Osteoblast (primary cell): ENCODE results near the gene F9. TPM values are rescaled to one million over a fixed set of nuclear protein-coding genes. Genes with fewer than 3 reads are reported as not detected.

Experiments used
- DNase-seq: peaks from one replicate; pipeline ENCODE4 v3.0.0; 2011; ENCODE audit warnings: low spot score, mixed read lengths; ENCODE audit not compliant: insufficient read length; ENCODE audit errors: missing footprints
- H2AFZ ChIP-seq: 2 replicates; pipeline ENCODE4 v1.6.0; 2011; ENCODE audit warnings: mild to moderate bottlenecking, low read length
- H3K27ac ChIP-seq: 2 replicates; pipeline ENCODE4 v1.5.1; 2011; ENCODE audit warnings: mild to moderate bottlenecking, low read depth, low read length, moderate library complexity
- H3K27me3 ChIP-seq: 2 replicates; pipeline ENCODE4 v1.6.0; 2012; ENCODE audit warnings: mild to moderate bottlenecking, control low read depth, inconsistent platforms, low read length, moderate library complexity; ENCODE audit not compliant: insufficient read depth
- H3K36me3 ChIP-seq: 2 replicates; pipeline ENCODE4 v1.5.1; 2011; ENCODE audit warnings: mild to moderate bottlenecking, low read length, control low read depth, moderate library complexity; ENCODE audit not compliant: insufficient read depth
- H3K4me1 ChIP-seq: 2 replicates; pipeline ENCODE4 v1.5.1; 2011; ENCODE audit warnings: mild to moderate bottlenecking, low read length, control low read depth, moderate library complexity; ENCODE audit not compliant: insufficient read depth
- H3K4me2 ChIP-seq: 2 replicates; pipeline ENCODE4 v1.6.0; 2011; ENCODE audit warnings: mild to moderate bottlenecking, low read length; ENCODE audit not compliant: insufficient read depth
- H3K4me3 ChIP-seq: fragments of 200-600 bp; sonication (generic); 3 replicates; pipeline ENCODE4 v1.5.1; 2012; ENCODE audit warnings: mild to moderate bottlenecking, low read length, inconsistent platforms; ENCODE audit not compliant: insufficient read depth
- H3K79me2 ChIP-seq: 2 replicates; pipeline ENCODE4 v1.6.0; 2012; ENCODE audit warnings: mild to moderate bottlenecking, low read length, control low read depth, inconsistent platforms; ENCODE audit not compliant: insufficient read depth
- H3K9me3 ChIP-seq: 2 replicates; pipeline ENCODE4 v1.5.1; 2011; ENCODE audit warnings: low read depth, low read length, control low read depth
- H4K20me1 ChIP-seq: 2 replicates; pipeline ENCODE4 v1.6.0; 2012; ENCODE audit warnings: mild to moderate bottlenecking, low read length, control low read depth; ENCODE audit not compliant: insufficient read depth
- total RNA-seq: library from RNA; depleted of rRNA; stranded (reverse); fragments of >200 nt; gene quantifications from 2 replicates; pipeline ENCODE4 v1.2.3, GENCODE V29; 2012
- TF ChIP-seq, protein P1 (sequence below): IDR thresholded peaks from 2 replicates; pipeline ENCODE4 v1.5.1; 2011; ENCODE audit warnings: mild to moderate bottlenecking, low read depth, low read length, moderate library complexity; ENCODE audit errors: extremely low read depth

Gene F9
- total RNA-seq, 1 donor, result not detected

DNA sequence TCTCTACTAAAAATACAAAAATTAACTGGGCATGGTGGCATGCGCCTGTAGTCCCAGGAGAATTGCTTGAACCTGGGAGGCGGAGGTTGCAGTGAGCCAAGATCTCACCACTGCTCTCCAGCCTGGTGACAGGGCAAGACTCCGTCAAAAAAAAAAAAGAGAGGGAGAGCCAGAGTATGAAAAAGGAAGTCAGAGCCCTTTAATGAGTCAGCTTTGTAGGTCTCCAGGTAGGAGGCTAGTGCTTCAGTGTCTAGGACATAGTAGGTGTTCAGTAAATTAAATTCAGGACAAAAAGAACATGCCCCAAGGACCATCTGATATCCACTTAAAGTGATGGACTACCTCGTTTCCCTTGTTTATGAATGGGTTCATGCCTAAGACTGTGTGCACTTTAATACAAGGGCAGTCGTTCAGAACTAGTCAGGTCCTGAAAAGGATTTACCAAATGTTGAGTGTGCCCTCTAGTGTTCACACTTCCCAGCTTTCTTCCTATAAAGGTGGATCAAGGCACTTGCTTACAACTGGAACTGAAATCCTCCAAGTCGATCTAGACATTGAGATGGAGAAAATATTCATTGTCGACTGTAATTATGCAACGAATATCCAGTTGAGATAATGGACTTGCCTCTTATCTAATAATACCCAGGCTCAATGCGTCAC, 29.0 kb downstream of the F9 start:
- TF ChIP-seq, protein P1, sequence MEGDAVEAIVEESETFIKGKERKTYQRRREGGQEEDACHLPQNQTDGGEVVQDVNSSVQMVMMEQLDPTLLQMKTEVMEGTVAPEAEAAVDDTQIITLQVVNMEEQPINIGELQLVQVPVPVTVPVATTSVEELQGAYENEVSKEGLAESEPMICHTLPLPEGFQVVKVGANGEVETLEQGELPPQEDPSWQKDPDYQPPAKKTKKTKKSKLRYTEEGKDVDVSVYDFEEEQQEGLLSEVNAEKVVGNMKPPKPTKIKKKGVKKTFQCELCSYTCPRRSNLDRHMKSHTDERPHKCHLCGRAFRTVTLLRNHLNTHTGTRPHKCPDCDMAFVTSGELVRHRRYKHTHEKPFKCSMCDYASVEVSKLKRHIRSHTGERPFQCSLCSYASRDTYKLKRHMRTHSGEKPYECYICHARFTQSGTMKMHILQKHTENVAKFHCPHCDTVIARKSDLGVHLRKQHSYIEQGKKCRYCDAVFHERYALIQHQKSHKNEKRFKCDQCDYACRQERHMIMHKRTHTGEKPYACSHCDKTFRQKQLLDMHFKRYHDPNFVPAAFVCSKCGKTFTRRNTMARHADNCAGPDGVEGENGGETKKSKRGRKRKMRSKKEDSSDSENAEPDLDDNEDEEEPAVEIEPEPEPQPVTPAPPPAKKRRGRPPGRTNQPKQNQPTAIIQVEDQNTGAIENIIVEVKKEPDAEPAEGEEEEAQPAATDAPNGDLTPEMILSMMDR, result peak; percentile 37
- Histone ChIP-seq H3K27ac (no peak overlapping the region), H3K4me3 (no peak overlapping the region), H3K79me2 (no peaks in the 10 kb centered on the region), H4K20me1 (no peaks in the 10 kb centered on the region), H3K36me3 (no peaks in the 10 kb centered on the region), H3K4me1 (no peaks in the 10 kb centered on the region), H2AFZ (no peak overlapping the region), H3K27me3 (no peaks in the 10 kb centered on the region), H3K9me3 (no peaks in the 10 kb centered on the region), H3K4me2 (no peak overlapping the region)
- DNase-seq, result no peak

DNA sequence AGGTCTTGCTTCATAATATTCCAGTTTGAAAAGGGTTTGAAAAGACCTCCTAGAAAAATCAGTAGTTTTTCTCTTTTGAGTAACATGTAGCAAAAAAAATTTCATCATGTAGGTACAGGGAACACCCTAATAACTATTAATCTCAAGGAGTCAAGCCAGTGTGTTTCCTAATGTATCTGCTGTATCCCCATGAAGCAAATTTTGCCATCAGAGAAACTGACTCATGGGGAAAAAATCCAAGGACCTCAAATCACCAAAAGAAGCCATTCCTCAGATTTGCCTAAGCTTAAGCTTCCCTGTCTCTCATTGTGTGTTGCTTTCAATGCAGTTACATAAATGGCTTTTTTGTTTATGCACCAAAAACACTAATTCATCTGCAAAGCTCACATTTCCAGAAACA, 29.7 kb downstream of the F9 start:
- Histone ChIP-seq H3K27ac (no peak overlapping the region), H3K9me3 (no peaks in the 10 kb centered on the region), H3K4me3 (no peak overlapping the region), H3K4me1 (no peaks in the 10 kb centered on the region), H3K36me3 (no peaks in the 10 kb centered on the region), H3K79me2 (no peaks in the 10 kb centered on the region), H3K27me3 (no peaks in the 10 kb centered on the region), H4K20me1 (no peaks in the 10 kb centered on the region), H2AFZ (no peak overlapping the region), H3K4me2 (no peak overlapping the region)
- TF ChIP-seq, protein P1, result no peak
- no peak for DNase-seq

DNA sequence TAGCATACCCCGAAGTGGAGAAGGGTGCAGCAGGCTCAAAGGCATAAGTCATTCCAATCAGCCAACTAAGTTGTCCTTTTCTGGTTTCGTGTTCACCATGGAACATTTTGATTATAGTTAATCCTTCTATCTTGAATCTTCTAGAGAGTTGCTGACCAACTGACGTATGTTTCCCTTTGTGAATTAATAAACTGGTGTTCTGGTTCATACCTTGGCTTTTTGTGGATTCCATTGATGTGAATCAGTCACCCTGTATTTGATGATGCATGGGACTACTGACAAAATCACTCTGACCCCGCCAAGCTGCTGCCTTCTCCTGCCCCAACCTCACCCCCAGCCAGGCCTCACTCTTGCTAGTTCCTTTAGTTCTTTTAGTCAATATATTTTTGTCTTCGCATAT, 32.7 kb downstream of the F9 start:
- Histone ChIP-seq H3K36me3 (no peaks in the 10 kb centered on the region), H3K9me3 (no peaks in the 10 kb centered on the region), H3K27me3 (no peaks in the 10 kb centered on the region), H4K20me1 (no peaks in the 10 kb centered on the region), H3K4me3 (no peak overlapping the region), H3K27ac (no peak overlapping the region), H3K4me1 (no peaks in the 10 kb centered on the region), H2AFZ (no peak overlapping the region), H3K79me2 (no peaks in the 10 kb centered on the region), H3K4me2 (no peak overlapping the region)
- no peak for DNase-seq
- TF ChIP-seq, protein P1, result no peak

DNA sequence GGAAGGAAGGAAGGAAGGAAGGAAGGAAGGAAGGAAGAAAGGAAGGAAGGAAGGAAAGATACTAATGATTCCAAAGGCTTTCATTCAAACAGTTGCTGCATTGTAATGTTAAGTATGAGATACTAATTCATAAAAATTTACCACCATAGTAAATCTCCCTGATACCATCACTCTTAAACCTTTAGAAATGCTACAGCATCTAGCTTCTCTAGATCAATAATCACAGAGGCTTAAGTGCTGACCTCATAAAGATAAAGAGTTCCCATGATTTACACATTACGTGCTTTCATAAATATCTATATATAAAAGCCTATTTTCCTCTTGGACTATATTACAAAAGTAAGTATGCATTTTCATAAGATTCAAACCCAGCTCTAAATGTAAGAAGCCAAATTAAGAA, 36.4 kb downstream of the F9 start:
- H3K4me1 ChIP-seq, result no peaks in the 10 kb centered on the region
- H3K27ac ChIP-seq, result no peak overlapping the region
- no peak for DNase-seq
- no peaks in the 10 kb centered on the region for H3K36me3 ChIP-seq
- H3K79me2 ChIP-seq, result no peaks in the 10 kb centered on the region
- TF ChIP-seq, protein P1, result no peak
- H4K20me1 ChIP-seq, result no peaks in the 10 kb centered on the region
- H3K4me3 ChIP-seq, result no peak overlapping the region
- H3K27me3 ChIP-seq, result no peaks in the 10 kb centered on the region
- no peak overlapping the region for H2AFZ ChIP-seq
- no peaks in the 10 kb centered on the region for H3K9me3 ChIP-seq
- H3K4me2 ChIP-seq, result no peak overlapping the region
